ENCODE results near the gene CHN1.

CHN1 gene

DNA sequence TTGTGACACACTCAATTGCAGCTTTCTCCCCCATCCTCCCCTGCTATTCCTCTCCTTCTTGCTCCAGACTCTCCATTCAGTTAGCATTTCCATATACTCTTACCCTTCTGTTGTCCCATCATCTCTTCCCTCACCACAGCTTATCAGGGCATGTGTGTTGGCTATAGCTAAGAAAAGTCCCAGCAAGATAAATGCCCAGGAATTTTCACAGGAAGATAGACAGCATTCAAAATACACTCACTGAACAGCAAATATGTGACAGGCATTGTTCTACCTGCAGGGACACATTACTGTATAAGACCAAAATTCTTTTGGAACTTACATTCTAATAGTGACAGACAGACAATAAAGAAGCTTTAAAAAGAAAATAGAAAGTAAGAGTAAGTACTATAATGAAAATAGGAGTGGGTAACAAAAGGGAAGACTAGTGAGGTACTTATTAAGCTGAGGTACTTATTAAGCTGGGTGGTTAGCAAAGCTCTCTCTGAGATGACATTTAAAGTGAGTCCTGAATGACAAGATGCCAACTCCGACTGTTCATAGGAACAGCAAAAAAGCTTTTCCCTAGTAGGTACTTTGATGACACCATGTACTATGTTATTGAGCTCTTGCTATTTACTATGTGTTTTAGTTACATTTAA, 86.2 kb downstream of the CHN1 start:
- no peak for DNase-seq

GRCh38 chr2:174916270-174916930, 88.8 kb downstream of the CHN1 start:
- DNase-seq = no peak

- no peak for DNase-seq
Measured at GRCh38 chr2:174914853-174915760, 90.1 kb downstream of the CHN1 start.

- DNase-seq = no peak
Measured at GRCh38 chr2:174908284-174908683, 96.9 kb downstream of the CHN1 start.

GRCh38 chr2:174903264-174903556, 102.0 kb downstream of the CHN1 start:
- no peak for DNase-seq

DNA sequence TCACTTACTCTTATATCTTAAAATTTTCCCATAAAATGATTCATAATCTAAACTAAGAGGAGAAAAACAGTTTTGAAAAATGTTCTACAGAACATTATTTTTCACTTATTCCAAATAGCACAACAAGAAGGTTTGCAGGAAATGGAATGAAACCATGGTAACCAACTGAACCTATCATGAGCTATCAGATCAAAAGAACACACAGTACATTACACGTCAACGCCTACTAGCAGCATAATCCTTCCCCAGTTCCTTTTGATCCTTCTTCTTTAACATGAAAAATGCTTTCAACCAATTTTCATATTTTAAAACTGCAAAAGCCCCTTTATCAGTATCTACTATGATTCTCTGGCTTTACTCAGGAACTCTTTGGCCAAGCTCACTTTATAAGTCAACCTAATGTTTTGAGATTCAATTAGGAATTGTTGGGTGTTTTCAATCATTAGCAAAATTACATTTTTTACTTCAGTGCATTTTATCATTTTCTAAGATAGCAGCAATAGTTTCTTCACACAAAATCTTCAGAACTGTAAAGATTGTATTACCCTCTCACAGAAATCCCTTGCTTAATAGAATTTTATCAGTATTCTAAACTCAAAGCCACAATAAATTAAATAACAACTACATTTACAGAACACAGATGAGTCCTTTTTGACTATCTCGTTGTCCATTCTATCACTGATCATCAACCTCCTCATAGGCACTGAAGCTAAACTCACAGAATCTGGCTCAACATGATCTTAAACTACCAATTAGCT, 102.5 kb downstream of the CHN1 start:
- DNase-seq = peak; percentile 51

GRCh38 chr2:174901075-174901474, 104.1 kb downstream of the CHN1 start:
- DNase-seq = no peak

DNA sequence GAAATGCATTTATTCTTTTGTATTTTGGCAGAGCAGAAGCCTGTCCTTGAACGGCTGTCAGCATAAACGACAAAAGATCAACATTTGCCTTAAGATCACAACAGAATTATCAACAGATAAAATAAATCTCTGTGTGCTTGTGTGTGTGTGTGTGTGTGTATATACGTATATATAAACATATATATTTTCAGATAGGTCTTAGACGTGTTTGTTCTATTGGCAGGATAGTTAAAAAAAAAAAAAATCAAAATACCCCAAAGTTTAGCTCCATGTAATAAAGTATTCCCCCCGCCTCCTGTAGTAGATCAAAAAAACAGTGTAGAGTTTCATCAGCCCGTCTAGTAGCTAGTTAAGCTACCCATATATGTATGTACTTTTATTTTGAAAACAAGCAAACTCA, 107.9 kb downstream of the CHN1 start:
- DNase-seq = no peak

- DNase-seq = no peak
Measured at GRCh38 chr2:174893018-174893417, 112.2 kb downstream of the CHN1 start.

GRCh38 chr2:174892546-174892945, 112.6 kb downstream of the CHN1 start:
- no peak for DNase-seq

- no peak for DNase-seq
Measured at GRCh38 chr2:174888646-174889271, 116.4 kb downstream of the CHN1 start.

DNA sequence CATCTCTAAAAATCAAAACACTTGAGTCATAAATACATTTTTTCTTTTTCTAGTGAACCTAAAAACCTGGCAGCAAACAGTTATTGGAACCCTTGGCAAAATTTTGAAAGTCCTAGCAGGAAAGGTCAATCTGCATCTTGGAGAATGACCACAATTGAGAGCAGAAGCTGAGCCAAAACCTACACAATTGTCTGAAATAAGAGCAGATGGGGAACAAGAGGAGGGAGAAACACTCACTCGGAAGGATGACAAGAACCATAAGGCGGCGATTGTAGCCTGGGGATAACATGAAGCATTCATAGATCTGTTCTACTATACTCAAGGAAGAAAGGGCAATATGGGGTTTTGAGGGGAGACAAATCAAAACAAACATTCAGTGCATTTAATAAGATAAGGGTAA, 117.0 kb downstream of the CHN1 start:
- DNase-seq = no peak

DNA sequence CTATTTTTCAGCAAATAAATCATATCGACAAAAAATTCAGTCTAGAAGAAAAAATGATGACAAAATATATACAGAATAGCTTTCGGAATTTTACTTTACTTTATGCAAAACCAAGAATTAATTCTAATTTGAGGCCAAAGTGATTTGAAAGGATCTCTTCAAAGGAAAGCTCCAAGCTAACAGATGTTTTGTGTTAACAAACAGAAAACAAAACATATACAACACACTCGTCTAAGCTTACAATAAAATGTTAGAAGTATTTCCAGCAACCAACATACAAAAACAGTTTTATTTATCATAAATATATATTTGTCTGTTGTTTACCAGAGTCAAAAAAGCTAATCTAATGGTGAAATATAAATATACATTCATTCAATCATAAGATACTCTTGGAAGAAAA, 122.8 kb downstream of the CHN1 start:
- DNase-seq = no peak

DNA sequence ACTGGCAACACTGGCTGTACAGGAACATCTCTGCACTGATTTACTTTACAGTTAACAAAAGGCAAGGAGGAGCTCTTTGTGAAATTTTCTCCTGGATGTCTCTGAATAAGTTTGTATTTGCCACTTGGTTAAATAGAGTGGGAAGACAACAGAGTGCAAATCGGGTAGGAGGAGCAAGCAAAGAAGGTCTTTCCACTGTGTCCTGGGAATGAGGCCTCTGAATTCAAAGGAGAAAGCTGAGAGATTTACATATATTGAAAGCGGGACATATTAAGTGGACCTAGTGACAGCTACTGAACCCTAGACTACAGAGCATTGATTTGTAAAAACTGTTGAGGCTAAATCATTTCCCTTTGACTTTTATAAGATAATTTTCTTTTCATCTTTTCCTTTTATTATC, 123.5 kb downstream of the CHN1 start:
- no peak for DNase-seq

- DNase-seq = no peak
Measured at GRCh38 chr2:174878537-174879147, 126.5 kb downstream of the CHN1 start.

DNA sequence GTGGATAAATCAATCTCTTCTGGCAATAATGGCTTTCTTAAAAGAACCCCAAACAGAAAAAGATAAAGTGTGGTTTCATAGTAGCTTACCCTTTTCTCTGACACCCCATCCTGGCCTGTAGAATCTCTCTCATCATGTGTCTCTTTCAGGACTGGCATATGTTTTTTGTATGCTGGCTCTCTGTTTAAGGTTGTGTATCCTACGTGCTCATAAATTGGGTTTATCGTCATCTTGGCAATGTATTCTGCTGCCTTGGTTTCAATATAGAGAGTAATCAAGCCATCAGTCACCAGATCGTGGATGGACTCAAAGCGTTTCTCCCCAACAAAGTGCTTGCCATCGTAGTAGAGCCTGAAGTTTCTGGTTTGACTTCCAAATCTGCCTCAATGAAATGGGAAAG, 127.4 kb downstream of the CHN1 start:
- DNase-seq = no peak

DNA sequence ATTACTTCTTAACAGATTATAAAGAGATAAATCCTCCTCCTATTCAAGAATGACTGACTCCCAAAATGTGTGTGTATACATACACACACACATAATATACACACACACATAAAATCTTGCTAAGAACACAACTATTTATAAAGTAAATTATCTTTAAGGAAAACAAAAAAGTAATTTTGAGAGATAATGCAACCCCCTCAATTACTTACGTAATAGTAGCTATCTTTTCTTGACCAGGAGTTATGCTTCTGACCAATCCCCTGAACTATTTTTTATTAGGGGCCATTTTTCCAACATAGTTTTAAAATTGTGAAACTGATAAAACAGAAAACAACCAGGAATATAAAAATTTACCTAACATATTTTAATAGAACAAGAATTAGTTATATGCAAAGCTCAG, 127.9 kb downstream of the CHN1 start:
- DNase-seq = no peak

- no peak for DNase-seq
Measured at GRCh38 chr2:174874085-174874484, 131.1 kb downstream of the CHN1 start.

DNA sequence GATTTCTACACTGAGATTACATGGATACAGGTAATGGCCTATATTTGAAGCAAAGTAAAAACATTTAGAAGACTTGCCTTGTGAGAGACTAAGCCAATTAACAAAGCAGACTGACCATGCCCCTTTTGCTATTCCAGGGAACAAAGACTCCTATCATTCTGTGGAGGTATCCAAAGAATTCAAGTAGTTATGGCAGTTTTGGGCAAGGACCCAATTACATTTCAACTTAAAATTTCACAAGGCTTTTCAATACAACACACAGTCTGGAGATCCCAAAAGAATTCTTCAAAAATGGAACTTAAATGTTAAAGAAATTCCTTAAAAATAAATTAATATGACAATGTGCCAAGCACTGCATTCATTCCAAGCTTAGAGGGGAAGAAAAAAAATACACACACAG, 131.7 kb downstream of the CHN1 start:
- no peak for DNase-seq

GRCh38 chr2:174870787-174871186, 134.4 kb downstream of the CHN1 start:
- DNase-seq = no peak

- no peak for DNase-seq
Measured at GRCh38 chr2:174868878-174869277, 136.3 kb downstream of the CHN1 start.

DNA sequence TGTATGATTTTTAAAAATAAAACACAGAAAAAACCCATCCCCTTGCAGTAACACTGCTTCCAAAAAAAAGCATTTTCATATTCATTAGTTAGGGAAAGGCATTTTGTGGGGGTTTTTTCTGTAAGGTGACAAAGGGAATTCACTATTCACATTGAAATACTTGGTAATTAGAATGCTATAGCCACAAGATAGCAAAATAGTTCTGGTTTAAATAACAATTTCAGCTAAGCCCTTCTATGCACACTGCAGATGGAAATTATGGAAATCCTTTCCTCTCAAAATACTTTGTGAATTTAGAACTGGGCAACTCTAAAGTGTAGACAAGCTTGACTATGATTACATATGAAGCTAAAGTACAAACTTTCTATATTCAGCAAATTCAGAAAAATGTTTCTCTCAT, 138.8 kb downstream of the CHN1 start:
- no peak for DNase-seq

DNA sequence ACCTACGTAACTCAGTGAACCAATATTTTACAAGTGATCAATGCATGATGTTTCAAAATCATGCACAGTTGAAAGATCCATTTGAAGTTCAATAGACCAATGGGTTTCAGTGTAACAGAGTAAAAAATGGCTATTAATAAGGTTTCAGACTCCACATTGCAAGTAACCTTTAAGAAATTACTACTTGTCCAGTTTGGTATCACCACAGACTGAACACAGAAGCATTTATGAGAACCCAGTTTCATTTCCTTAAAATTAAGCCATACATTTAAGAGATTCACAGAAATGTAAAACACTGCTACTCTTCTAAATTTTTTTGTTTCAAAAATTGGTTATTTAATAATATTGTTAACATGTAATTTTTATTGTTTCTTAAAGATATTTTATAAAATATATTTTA, 142.0 kb downstream of the CHN1 start:
- no peak for DNase-seq
